ENCODE results near the gene SLC7A14. TPM values are rescaled to one million over a fixed set of nuclear protein-coding genes. Genes with fewer than 3 reads are reported as not detected.

The SLC7A14 gene
- total RNA-seq, 4 donors from 2014 or later = not detected

- TF ChIP-seq CTCF (IDR thresholded peaks at IDR 0.05) (no peak), POLR2A (IDR thresholded peaks at IDR 0.05) (no peak)
- no peak for DNase-seq (ENCODE audit: low spot score in 2 of 2)
- H3K4me3 ChIP-seq (ENCODE audit: low read depth, poor library complexity, severe bottlenecking) = no peak overlapping the region
- WGBS, 2 donors = 50 to 82% methylated on average over 2 of the region's 2 CpGs
- intact Hi-C loops (cut with DNase I; ENCODE audit: low total_unique reads) = no loop called here
Measured at GRCh38 chr3:170477395-170477794, 108.5 kb downstream of the SLC7A14 start.

- TF ChIP-seq CTCF (IDR thresholded peaks at IDR 0.05) (no peak), POLR2A (IDR thresholded peaks at IDR 0.05) (no peak)
- intact Hi-C loops (cut with DNase I; ENCODE audit: low total_unique reads) = no loop called here
- 72 to 73% methylated on average over 6 of the region's 6 CpGs for WGBS, 2 donors
- DNase-seq (ENCODE audit: low spot score in 2 of 2) = no peak
- no peak overlapping the region for H3K4me3 ChIP-seq (ENCODE audit: low read depth, poor library complexity, severe bottlenecking)
Measured at GRCh38 chr3:170476291-170476690, 109.6 kb downstream of the SLC7A14 start.

GRCh38 chr3:170475092-170475685 lies 110.7 kb downstream of the SLC7A14 start:
- TF ChIP-seq POLR2A (IDR thresholded peaks at IDR 0.05) = no peak
- no peak for TF ChIP-seq CTCF (IDR thresholded peaks at IDR 0.05)
- no peak for DNase-seq (ENCODE audit: low spot score in 2 of 2)
- no peak overlapping the region for H3K4me3 ChIP-seq (ENCODE audit: low read depth, poor library complexity, severe bottlenecking)
- 50 to 51% methylated on average over 3 of the region's 3 CpGs for WGBS, 2 donors
- intact Hi-C loops (cut with DNase I; ENCODE audit: low total_unique reads) = no loop called here

- DNase-seq (ENCODE audit: low spot score in 2 of 2) = no peak
- intact Hi-C loops (cut with DNase I; ENCODE audit: low total_unique reads) = no loop called here
Measured at GRCh38 chr3:170473358-170473757, 112.5 kb downstream of the SLC7A14 start.

GRCh38 chr3:170471149-170471548 lies 114.7 kb downstream of the SLC7A14 start:
- no peak for TF ChIP-seq POLR2A (IDR thresholded peaks at IDR 0.05)
- TF ChIP-seq CTCF (IDR thresholded peaks at IDR 0.05) = no peak
- no peak for DNase-seq (ENCODE audit: low spot score in 2 of 2)
- 68 to 71% methylated on average over 3 of the region's 3 CpGs for WGBS, 2 donors
- H3K4me3 ChIP-seq (ENCODE audit: low read depth, poor library complexity, severe bottlenecking) = no peak overlapping the region
- intact Hi-C loops (cut with DNase I; ENCODE audit: low total_unique reads) = no loop called here

More at GRCh38 chr3:170473358-170473757, 112.5 kb downstream of the SLC7A14 start:
- H3K4me3 ChIP-seq (ENCODE audit: low read depth, poor library complexity, severe bottlenecking) = no peak overlapping the region
- no peak for TF ChIP-seq POLR2A (IDR thresholded peaks at IDR 0.05)
- TF ChIP-seq CTCF (IDR thresholded peaks at IDR 0.05) = no peak
- 39 to 54% methylated on average over 3 of the region's 3 CpGs for WGBS, 2 donors
